Endothelial cell of umbilical vein (primary cell): ENCODE data around the gene SMIM41.

Experiments
- JUN ChIP-seq: IDR thresholded peaks from 2 replicates; pipeline ENCODE4 v1.6.1; 2011; ENCODE audit warnings: borderline replicate concordance, low read depth; ENCODE audit not compliant: insufficient read length, insufficient read depth
- MYC ChIP-seq: IDR thresholded peaks from one replicate; pipeline ENCODE4 v1.6.1; 2011; ENCODE audit warnings: mild to moderate bottlenecking, low read depth, low read length
- TF ChIP-seq, protein P1 (sequence below), 2 donors: IDR thresholded peaks; 1 replicate in 1 of 2; 2 replicates in 1 of 2; pipeline ENCODE4 v1.5.1; 2011; ENCODE audit warnings: low read length in 2 of 2, mild to moderate bottlenecking in 2 of 2, moderate library complexity in 2 of 2, control low read depth in 1 of 2, inconsistent platforms in 1 of 2, low read depth in 1 of 2; ENCODE audit not compliant: insufficient read depth in 1 of 2; ENCODE audit errors: extremely low read depth in 1 of 2

DNA sequence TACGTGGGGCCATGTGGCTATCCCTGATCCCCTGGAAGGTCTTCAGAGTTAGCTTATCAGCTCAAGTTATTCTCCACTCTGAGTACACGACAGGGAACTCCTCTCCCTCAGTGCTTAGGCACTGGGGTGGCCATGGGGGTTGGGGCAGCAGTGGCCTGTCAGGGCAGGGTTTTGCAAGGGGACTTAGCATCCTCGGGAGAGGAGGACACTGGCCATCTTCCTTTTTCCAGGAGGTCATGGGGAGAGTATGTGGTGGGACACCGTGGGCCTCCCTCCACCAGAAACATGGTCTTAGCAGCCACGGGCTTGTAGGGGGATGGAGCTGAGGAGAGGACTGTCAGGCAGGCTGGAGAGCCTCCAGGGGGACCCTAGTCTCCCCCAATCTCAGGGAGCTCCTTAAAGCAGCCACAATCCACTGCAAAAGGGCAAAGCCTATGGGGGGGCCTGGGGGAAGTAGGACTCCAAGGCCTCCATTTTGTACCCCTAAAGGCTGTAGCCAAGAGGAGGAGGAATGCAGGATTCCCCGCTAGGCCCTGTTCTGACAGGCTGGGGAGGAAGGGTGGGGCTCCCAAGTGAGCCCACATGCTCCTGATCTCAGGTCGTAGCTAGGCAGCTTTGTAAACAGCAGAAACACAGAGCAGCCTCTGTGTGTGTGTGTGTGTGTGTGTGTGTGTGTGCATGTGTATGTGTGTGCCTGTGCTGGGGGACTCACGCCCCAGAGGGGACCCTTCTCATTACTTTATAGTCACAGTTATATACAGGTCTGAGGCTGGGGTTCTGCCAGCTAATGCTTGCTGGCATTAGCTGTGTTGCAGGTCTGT, 75.8 kb downstream of the SMIM41 start:
- TF ChIP-seq JUN (no peak), MYC (no peak)
- TF ChIP-seq, protein P1, sequence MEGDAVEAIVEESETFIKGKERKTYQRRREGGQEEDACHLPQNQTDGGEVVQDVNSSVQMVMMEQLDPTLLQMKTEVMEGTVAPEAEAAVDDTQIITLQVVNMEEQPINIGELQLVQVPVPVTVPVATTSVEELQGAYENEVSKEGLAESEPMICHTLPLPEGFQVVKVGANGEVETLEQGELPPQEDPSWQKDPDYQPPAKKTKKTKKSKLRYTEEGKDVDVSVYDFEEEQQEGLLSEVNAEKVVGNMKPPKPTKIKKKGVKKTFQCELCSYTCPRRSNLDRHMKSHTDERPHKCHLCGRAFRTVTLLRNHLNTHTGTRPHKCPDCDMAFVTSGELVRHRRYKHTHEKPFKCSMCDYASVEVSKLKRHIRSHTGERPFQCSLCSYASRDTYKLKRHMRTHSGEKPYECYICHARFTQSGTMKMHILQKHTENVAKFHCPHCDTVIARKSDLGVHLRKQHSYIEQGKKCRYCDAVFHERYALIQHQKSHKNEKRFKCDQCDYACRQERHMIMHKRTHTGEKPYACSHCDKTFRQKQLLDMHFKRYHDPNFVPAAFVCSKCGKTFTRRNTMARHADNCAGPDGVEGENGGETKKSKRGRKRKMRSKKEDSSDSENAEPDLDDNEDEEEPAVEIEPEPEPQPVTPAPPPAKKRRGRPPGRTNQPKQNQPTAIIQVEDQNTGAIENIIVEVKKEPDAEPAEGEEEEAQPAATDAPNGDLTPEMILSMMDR (IDR thresholded peaks at IDR 0.05; ENCODE audit: extremely low read depth in 1 of 2, insufficient read depth in 1 of 2, low read depth in 1 of 2, low read length in 2 of 2), result no peak
